Endometrium (tissue), 2 donors: ENCODE measurements around the gene RBM14.
"Not testable (repeated sequence)": the region's sequence is repeated elsewhere in the genome, so short reads cannot be mapped to it uniquely, and the experiment has no call there.

Experiments used
- FAIRE-seq: peaks from 2 replicates; lab custom pipeline; 2012; peaks lifted over from hg19 to GRCh38; lab: Jason Lieb, UNC
- donor health status: control.
- donor health status: control.

Gene RBM14

GRCh38 chr11:66595245-66595904 lies 21.1 kb upstream of the RBM14 start:
- FAIRE-seq: no peak

- FAIRE-seq: no peak
These were observed 17.4 kb upstream of the RBM14 start for GRCh38 chr11:66598993-66599392.

GRCh38 chr11:66600219-66600618 lies 16.2 kb upstream of the RBM14 start:
- FAIRE-seq: no peak

- no peak for FAIRE-seq
These were observed 15.7 kb upstream of the RBM14 start for GRCh38 chr11:66600631-66601233.

GRCh38 chr11:66603072-66603471 lies 13.4 kb upstream of the RBM14 start:
- no peak for FAIRE-seq

GRCh38 chr11:66604155-66604554 lies 12.3 kb upstream of the RBM14 start:
- no peak for FAIRE-seq

- FAIRE-seq: not testable (repeated sequence)
These were observed 9.8 kb upstream of the RBM14 start for GRCh38 chr11:66606608-66607007.

- no peak for FAIRE-seq
These were observed 9.2 kb upstream of the RBM14 start for GRCh38 chr11:66607126-66607834.

- no peak for FAIRE-seq
These were observed 6.5 kb upstream of the RBM14 start for GRCh38 chr11:66609721-66610617.

- no peak for FAIRE-seq
These were observed 4.0 kb upstream of the RBM14 start for GRCh38 chr11:66612458-66612857.

- no peak for FAIRE-seq
These were observed 2.4 kb upstream of the RBM14 start for GRCh38 chr11:66614073-66614472.

- no peak for FAIRE-seq
These were observed 865 bp downstream of the RBM14 start for GRCh38 chr11:66617155-66617834.

GRCh38 chr11:66619080-66619554 lies 2.7 kb downstream of the RBM14 start:
- no peak for FAIRE-seq

- no peak for FAIRE-seq
These were observed 8.0 kb downstream of the RBM14 start for GRCh38 chr11:66624450-66624849.

GRCh38 chr11:66625041-66625751 lies 8.8 kb downstream of the RBM14 start:
- no peak for FAIRE-seq

- FAIRE-seq: no peak
These were observed 9.3 kb downstream of the RBM14 start for GRCh38 chr11:66625752-66626149.

GRCh38 chr11:66626382-66626781 lies 10.0 kb downstream of the RBM14 start:
- FAIRE-seq: no peak

- FAIRE-seq: no peak
These were observed 10.5 kb downstream of the RBM14 start for GRCh38 chr11:66626926-66627325.

GRCh38 chr11:66628061-66628603 lies 11.7 kb downstream of the RBM14 start:
- no peak for FAIRE-seq

GRCh38 chr11:66629356-66629755 lies 12.9 kb downstream of the RBM14 start:
- FAIRE-seq: no peak

GRCh38 chr11:66631883-66632282 lies 15.5 kb downstream of the RBM14 start:
- FAIRE-seq: no peak
